EL (cell line): ENCODE measurements around the gene PDE6C.
"Not testable (repeated sequence)": the region's sequence is repeated elsewhere in the genome, so short reads cannot be mapped to it uniquely, and the experiment has no call there.

Experiments used
- DNase-seq: peaks from one replicate; pipeline ENCODE4 v3.0.0-alpha.2; 2016

PDE6C gene

DNA sequence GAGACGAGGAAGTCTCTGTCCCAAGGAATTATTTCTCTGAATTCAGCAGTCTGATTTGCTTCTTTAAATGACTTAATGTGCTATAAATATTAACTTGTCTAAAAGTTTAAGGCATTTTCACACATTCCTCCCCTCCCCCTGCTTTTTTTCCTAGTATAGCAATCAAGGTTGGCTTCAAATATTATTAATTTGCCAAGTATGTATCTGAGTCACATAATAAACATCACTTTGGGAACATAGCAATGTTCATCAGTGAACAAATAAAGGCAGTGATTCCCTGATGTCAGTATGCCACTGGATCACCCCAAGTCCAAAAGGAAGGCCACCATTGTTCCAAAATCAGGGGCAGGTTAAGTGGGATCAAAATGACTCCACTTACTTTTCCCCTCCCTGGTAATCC lies 40.5 kb downstream of the PDE6C start:
- peak; percentile 37 for DNase-seq

DNA sequence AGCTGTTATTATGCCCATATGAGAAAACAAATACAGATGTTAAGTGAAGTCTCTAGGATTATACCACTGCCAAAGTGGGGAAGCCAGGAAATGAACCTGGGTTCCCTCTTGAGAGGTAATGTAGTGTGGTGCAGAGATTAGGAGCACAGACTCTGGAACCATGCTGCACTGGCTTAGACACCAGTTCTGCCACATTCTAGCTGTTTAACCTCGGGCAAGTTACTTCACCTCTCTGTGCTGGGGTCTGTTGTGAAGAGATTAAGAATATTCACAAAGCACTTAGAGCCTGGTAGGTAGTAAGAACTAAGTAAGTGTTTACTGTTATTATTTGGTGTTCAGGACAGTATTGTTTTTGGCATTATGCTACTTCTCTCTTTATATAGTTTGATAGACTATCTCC lies 41.9 kb downstream of the PDE6C start:
- DNase-seq: no peak

DNA sequence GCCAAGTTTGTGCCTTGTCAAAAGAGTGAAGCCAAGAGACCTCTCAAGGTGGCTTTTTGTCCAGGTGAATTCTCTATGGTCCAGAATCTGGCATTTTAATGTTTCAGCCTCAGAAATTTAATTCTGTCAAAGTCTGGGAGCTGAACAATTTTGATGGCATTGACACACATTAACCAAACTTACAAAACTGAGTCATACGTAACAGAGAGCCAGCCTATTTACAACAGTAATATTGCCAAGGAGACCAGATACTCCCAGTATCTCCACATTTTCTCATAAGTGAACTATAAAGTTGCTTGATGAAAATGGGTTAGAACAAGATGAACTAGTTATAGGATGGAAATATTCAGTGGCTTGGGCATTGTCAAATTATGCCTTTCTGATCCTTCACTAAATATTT lies 43.8 kb downstream of the PDE6C start:
- DNase-seq: no peak

DNA sequence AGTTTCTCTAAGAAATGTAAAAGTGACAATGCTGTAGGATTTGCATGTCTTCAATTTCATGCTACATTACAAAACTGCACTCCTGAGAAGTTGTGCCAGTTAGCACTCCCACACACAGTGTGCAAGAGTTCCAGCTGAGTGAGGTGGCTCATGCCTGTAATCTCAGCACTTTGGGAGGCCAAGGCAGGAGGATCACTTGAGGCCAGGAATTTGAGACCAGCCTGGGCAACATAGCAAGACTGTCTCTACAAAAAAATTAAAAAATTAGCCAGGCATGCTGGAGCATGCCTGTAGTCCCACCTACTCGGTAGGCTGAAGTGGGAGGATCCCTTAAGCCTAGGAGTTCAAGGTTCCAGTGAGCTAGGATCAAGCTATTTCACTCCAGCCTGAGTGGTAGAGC lies 45.4 kb downstream of the PDE6C start:
- no peak for DNase-seq

DNA sequence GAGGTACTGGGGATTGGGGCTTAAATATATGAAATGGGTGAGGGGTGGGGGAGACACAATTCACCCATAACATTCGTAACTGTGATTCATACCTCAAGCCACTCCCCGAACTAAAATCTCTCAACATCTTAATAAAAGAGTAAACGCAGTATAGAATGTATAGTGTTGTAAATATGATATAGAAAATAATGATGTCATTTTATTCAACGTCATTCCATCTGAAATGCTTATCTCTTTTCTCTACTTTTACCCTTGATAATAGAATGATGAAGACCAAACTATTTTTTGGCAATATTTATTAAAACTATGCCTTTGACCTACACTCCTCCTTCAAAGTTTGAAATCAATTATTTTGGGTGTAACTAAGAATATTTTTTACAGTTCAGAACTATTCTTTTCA lies 53.7 kb downstream of the PDE6C start:
- no peak for DNase-seq

DNA sequence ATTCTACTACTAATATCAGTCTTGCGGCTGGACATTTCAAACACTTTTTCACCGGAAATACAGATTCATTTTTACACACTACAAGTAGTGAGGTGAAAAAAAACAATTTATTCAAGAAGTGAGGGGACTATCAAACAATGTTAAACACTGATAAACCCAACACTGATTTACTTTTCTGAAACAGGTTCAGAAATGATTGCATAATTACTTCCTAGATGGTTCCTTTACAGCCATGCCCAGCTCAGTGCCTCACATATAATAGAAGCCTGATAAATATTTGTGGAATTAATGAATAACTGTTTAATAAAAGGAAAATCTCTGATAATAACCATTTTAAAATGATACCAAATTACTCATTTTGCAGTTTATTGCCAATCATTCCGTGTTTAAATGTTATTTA lies 55.5 kb downstream of the PDE6C start:
- DNase-seq: no peak

DNA sequence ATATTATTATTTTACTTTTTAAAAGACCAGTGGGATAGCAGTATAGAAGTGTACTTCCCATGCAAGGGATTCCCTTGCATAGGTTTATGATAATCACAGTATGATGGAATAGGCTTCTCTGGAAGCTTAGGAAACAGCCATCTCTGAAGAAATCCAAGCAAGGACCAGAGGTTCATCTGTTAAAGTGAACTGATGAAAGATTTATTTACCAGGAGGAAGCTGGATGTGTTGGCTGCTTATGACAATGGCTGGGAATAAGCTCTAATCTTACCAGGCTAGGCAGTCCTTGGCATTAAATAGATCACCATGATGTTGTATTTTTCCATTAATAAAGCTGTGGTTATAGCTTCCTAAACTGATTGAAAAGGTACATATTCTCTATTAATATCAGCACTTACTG lies 58.0 kb downstream of the PDE6C start:
- no peak for DNase-seq

DNA sequence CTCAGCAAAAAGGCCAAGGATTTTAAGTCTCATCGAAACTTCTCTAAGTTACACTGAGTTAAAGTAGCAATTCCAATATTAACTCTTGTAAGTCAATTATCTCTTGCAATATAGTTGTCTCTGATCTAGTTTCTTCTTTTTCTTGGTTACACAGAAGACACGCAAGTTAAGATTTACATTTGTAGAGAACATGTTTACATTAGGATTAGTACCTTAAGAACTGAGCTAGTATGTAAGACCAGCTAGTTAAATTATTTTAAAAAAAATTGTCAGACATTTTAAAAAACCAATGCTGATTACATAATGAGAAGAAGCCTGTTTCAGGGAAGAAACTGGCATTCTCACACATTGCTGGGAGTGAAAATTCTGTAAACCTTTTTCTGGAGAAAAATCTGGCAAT lies 58.7 kb downstream of the PDE6C start:
- no peak for DNase-seq

DNA sequence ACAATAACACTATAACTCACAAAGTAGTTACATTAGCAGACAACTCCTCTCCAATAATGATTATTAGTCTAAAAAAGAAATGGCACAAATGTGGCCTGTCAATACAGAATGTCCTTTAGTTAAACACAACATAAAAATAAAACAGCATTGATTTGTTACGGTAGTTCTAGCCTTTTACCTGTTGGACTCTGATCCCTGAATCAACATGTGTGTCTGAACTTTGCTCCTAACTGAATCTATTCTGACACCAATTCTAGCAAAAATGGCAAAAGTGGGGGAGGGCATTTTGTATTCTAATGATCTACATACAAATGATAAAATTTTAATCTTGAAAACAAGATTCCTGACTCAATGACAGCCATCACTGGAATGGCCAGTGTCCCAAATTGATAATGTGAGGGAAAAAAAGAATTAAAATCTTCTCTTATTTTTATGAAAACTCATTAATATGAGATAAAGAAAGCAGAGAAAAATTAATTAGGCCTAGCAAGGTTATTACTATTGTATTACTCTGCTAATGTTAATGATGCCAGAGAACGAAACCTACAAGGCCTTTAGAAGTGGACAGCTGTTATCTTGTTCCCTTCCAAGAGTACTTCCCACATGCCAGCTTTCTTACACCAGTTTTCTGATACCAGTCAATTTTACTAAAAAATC lies 59.8 kb downstream of the PDE6C start:
- no peak for DNase-seq

DNA sequence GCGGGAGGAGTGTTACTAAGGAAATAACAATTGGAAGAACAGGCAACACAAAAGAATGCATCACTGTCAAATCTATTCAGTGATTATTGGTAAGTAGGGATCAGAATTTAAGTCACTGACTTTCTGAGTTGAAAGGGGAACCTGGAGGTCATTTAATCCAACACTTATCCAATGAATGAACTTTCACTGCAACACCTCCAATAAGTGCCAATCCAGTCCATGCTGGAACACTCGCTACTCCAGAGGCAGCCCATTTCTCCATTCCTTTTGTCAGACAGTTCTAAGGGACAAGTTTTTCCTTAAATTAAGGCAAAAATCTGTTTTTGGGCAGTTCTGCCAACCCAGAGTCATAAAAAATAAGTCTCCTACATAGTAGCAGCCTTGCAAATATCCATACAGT lies 60.6 kb downstream of the PDE6C start:
- DNase-seq: no peak

DNA sequence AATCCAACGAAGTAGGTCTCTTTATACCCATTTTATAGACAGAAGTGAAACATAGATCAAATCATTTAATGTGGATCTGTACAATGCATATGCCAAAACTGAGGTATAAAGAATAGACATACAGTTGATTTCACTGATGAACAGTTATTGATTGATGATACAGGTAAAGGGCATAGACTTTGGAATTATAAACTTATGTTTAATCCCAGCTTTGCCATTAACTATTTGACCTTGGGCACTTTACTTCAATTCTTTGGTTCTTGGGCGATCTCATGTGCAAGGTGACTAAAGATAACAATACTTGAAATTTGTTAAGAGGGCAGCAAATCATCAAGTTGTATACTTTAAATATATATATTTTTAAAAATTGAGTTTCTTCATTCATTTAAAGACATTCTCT lies 61.5 kb downstream of the PDE6C start:
- no peak for DNase-seq

DNA sequence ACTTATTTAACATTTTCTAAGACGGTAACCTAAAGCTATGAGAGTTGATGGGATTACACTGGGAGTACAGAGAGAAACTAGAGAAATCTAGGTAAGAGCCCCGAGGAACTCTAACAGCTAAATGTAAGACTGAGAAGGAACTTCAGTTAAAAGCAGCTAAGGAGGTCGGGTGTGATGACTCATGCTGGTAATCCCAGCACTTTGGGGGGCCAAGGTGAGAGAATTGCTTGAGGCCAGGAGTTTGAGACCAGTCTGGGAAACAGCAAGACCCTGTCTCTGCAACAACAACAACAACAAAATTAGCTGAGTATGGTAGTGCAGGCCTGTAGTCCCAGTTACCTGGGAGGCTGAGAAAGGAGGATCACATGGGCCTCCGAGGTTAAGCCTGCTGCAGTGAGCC lies 66.0 kb downstream of the PDE6C start:
- no peak for DNase-seq

DNA sequence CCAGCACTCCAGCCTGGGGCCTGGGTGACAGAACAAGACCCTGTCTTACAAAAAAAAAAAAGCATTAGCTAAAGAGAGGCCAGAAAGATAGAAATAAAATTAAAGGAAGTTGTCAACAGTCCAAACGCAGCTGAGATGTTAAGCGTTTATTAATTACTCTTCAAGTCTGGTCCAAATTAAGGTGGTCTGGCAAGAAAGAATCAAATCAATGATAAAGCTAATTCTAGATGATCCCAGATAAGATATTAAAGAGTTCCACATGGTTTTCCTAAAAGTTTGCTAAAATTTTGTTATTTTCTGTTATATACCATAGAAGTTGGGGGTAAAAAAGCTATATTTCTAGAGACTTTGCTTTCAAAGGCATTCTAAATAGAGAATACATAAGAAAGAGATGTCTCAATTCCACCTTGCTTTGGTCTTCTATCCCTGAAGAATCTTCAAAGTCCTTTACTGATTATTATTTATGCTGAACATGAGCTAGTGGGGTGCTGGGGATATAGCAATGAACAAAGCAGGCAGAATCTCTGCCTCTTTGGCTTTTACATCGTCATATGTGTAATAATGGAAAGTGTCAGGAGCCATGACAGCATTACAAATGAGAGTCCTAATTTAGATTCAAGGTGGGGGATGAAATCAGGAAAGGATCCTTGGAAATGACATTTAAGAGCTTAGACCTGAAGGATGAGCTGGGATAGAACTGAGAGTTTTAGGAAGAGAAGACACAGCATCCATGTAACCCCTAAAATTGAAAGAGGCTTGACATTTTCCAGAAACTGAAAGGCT lies 66.7 kb downstream of the PDE6C start:
- DNase-seq: no peak

DNA sequence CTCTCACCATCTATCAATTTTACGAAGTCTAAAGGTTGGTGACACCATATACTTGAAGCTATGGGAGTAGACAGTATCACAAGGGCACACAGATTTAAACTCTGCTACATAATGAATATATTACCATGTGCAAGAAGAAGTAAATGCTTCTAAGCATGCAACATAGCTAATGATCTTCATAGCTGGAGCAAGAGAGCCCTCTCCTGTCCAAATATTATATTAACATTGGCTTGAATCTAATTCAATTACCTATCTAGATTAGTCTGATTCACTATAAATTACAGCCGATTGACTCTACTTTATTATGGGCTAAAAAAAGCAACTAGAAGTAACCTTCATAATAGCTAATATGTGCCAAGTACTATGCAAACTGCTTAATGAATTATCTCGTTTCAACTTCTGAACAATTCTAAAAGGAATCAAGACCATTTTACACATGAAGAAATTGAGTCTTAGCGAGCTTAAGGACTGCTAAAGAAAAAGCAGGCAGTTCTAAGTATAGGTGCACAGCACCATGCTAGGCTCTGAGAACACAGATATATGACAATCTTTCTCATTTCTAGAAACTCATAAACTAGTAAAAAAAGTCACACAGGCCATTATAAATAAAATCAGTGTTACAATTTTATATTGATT lies 68.2 kb downstream of the PDE6C start:
- DNase-seq: peak; percentile 43

DNA sequence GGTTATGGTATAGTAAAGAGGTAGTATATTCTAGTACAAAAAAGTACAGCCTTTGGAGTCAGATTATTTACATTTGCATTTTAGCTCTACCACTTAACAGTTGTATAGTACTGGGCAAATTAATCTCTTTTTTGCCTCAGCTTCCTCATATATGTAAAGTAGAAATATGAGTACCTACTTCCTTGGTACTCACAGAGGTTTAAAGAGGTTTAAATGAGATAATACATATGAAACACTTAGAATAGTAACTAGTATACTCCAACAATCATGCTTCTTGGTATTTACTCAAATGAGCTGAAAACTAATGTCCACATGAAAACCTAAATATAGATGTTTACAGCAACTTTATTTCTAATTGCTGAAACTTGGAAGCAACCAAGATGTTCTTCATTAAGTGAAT lies 75.4 kb downstream of the PDE6C start:
- no peak for DNase-seq

DNA sequence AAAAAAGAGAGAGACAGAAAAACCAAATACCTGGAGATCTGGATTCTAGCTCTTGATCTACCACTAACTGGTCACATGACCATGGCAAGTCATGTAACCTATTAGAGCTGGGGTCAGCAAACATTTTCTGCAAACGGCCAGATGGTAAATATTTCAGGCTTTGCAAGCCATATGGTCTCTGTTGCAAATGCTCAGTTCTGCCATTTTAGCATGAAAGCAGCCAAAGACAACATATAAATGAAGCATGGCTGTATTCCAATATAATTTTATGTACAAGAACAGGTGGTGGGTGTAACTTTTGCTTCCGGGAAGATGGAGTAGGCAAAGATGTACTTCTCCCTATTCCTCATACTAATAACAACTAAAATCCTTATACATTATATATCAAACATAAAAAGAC lies 83.4 kb downstream of the PDE6C start:
- no peak for DNase-seq

DNA sequence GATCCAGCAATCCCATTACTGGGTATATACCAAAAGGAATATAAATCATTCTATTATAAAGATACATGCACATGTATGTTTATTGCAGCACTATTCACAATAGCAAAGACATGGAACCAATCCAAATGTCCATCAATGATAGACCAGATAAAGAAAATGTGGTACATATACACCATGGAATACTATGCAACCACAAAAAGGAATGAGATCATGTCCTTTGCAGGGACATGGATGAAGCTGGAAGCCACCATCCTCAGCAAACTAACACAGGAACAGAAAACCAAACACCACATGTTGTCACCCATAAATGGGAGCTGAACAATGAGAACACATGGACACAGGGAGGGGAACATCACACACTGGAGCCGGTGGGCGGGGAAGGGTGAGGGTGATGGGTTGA lies 84.2 kb downstream of the PDE6C start:
- not testable (repeated sequence) for DNase-seq

DNA sequence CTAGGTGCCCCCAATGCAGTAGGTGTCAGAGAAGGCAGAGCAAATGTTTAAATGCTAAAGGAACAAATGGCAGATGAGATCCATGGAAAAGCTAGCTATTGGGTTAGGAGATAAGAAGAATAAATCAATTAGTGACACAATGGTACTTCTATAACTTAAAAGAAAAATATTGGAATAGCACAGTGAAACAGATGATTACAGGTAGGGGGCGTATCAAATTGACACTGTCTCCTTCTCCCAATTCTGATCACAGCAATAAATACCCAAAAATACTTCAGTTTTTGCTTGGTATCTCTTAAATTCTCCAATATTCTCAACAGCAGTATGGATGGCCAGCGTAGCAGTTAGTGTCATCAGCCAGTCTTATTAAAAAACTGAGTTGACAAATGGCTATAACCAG lies 84.9 kb downstream of the PDE6C start:
- no peak for DNase-seq

DNA sequence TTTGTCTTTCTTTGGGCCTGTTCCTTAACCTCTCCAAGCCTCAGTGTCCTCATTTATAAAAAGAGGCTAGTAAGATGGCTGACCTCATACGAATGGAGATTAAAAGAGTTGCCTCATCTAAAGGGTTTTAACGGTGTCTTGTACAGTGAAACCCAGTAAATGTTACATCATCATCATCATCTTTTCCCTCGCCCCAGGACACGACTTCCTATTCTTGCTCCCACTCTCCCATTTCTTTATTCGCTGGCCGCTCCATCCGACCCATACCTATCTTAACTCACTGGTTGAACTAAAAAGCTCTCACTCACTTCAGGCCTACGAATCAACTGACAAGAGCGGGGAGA lies 89.5 kb downstream of the PDE6C start:
- peak; percentile 57 for DNase-seq

DNA sequence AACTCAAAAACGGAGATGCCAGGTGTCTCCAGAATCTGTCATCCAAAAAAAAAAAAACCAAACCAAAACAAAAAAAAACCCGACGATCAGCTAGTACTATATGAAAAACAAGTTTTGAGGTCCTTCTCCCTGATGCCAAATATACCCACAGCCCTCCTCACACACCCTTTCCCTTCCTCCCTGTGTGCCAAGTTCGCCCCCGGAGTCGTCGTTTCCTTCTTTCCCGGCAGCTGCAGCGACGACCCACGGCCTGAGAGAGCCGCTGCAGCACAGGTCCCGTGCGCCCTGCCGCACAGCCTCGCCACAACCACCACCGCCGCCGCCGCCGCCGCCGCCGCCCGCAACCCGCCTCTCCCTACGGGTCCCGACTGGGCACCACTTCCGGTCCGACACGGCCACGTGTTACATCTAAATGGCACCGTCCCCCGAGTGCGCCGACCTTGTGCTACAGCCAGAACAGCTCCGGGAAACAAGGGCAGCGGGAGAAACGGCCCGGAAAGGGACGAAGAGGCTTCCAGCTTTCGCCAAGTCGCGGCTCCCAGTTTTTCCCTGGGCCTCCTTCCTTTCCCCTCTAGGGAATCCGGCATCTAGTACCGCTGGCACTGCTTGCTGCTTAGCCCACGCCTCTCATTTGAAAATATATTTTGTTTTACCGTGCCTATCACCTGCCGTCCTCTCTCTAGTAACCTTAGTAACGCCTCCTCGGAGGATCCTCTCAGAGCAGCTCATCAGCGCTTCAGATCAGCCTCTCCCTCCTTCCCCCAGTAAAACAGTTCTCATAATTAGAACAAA lies 90.1 kb downstream of the PDE6C start, which contains the start of gene FRA10AC1:
Gene FRA10AC1 (minus strand): TSS at position 383 of the 792 bp plus-strand sequence. CDS start 2,486 bp downstream, outside the sequence.
- peak; percentile 90 for DNase-seq

DNA sequence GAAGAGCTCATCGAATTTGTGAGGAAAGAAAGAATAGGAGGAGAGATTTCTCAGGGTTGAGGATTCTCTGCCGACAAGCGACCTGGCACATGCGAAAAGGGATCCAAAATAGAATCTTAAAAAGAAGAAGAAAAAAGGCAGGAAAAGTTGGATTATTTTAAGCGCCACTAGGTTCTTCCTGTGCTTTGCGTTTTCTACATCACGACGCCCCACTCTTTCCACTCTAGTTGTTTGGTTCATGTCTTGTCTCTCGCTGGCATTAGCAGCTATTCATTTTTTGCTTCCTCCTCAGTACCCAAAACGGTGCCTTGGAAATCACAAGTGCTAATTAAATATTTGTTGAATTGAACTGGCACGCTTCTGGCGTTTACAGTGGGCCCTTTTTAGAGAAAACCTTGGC lies 90.7 kb downstream of the PDE6C start:
- DNase-seq: peak; percentile 17

DNA sequence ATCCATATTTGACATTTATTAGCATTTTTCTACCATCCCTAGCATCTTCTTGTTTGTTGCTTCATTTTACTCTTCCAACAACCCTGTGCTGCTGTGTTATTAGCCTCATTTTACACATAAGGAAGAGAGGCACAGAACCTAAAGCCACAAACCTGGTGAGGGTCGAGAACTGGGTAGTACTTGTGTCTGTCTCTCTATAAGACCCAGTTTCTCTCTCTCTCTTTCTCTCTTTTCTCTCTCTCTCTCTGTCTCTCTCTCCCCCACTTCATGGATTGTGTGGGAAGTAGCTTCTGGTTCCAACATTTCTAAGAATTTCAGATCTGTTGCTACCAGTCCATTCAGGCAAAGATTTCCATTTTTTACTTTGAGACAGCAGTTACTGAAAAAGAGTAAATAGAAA lies 91.5 kb downstream of the PDE6C start:
- no peak for DNase-seq

DNA sequence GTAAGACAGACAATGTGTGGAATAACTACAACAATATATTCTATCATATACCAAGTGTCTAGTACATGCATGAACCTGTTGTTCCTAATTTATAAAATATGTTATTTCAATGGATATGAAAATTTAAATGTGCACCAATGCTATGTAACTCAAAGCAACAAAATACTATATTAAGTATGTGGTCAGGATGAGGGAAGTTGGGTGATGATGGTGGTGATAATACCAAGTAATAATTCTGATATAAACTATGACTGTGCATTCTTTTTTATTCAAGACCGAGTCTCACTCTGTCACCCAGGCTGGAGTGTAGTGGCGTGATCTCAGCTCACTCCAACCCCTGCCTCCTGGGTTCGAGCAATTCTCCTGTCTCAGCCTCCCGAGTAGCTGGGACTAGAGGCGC lies 92.1 kb downstream of the PDE6C start:
- DNase-seq: no peak

DNA sequence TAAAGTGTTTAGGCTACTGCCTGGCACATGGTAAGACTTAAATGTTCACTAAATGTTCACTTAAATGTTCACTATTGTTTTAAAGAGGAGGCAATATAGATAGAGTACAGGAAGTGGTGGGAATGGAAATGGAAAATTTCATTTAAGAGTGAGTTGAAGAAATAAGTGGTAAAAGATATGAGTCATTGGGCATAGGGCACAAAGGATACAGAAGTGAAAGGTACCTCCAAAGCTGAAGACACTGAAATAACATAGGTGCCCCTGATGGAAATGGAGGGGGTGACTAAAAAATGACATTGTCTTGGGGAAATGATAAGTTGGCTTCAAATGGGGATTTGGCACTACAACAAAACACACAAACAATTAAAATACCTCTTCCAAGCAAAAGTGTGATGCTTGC lies 95.3 kb downstream of the PDE6C start:
- no peak for DNase-seq
